Uterus (tissue), 2 donors: ENCODE results near the gene RIMS1.

Experiments
- CTCF ChIP-seq, 4 experiments: fragments of 200-600 bp in 2 of 4; fragments of 450-650 bp in 2 of 4; sonication (generic) in 2 of 4; IDR thresholded peaks; one replicate each; pipeline ENCODE4 v1.5.1; 2016 to 2019; ENCODE audit warnings: antibody characterized with exemption in 4 of 4, mild to moderate bottlenecking in 2 of 4, moderate library complexity in 1 of 4
- POLR2A ChIP-seq, 2 donors: fragments of 450-650 bp; IDR thresholded peaks; one replicate each; pipeline ENCODE4 v1.6.1; 2016; ENCODE audit warnings: antibody characterized with exemption in 2 of 2, mild to moderate bottlenecking in 1 of 2, moderate library complexity in 1 of 2

- TF ChIP-seq CTCF (IDR thresholded peaks at IDR 0.05) (no peak), POLR2A (IDR thresholded peaks at IDR 0.05) (no peak)
Observed at GRCh38 chr6:72238021-72238420, 351.7 kb downstream of the RIMS1 start.
